ENCODE results near the gene RNF11. TPM values are rescaled to one million over a fixed set of nuclear protein-coding genes. Genes with fewer than 3 reads are reported as not detected.

Gene RNF11
- total RNA-seq, 1 experiment from 2014 or later = 55.8 TPM

DNA sequence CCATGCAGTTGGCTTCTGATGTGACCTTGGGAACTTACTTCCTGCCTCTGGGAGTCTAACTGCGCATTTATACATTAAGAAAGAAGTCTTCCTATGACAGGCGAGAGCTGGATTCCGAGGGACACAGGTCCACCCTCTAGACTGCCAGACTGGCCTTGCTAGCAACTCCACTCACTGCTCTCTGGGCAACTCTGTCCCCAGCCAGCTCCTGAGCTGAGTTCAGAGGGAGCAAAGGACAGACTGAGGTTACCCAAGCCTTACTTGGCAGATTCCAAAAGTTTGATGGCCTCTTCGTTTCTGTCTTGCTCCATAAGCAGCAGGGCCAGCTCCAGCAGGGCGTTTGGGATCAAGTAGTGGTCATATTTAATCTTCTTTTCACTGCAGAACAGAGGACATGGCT lies 52.5 kb downstream of the RNF11 start:
- Histone ChIP-seq H2BK12ac (ENCODE audit: insufficient read length, low read depth, low read length) (no peak overlapping the region), H4K5ac (ENCODE audit: insufficient read length, low read depth, low read length) (no peak overlapping the region), H3K79me2 (ENCODE audit: insufficient read depth, low read length) (no peaks in the 10 kb centered on the region), H4K91ac (ENCODE audit: insufficient read length, low read depth, low read length) (no peak overlapping the region), H2BK5ac (ENCODE audit: insufficient read length, low read length) (no peak overlapping the region), H2AK5ac (ENCODE audit: insufficient read length, low read length) (no peak overlapping the region), H3K56ac (ENCODE audit: insufficient read length, low read depth, low read length) (no peak overlapping the region), H3K23me2 (ENCODE audit: insufficient read length, low read depth, low read length, poor library complexity, severe bottlenecking) (no peaks in the 10 kb centered on the region), H3K9me3 (ENCODE audit: control insufficient read depth, low read depth, low read length) (no peaks in the 10 kb centered on the region), H3K27me3 (ENCODE audit: insufficient read depth, low read length) (no peaks in the 10 kb centered on the region), H4K20me1 (ENCODE audit: control insufficient read depth, insufficient read depth, insufficient read length) (no peaks in the 10 kb centered on the region), H2BK20ac (ENCODE audit: low read depth, low read length, poor library complexity, severe bottlenecking) (no peak overlapping the region), H2BK15ac (ENCODE audit: low read depth, low read length) (no peak overlapping the region), H3K4ac (ENCODE audit: low read depth, low read length) (no peak overlapping the region), H3K23ac (ENCODE audit: insufficient read length, low read depth, low read length) (no peak overlapping the region), H3K79me1 (ENCODE audit: insufficient read depth, low read depth, low read length, poor library complexity, severe bottlenecking) (no peaks in the 10 kb centered on the region), H3K14ac (ENCODE audit: insufficient read depth, low read length) (no peak overlapping the region), H3K4me2 (ENCODE audit: insufficient read depth, insufficient read length, low read length) (no peak overlapping the region), H4K8ac (replicated peaks; ENCODE audit: insufficient read length, low read depth, low read length) (no peak overlapping the region), H3K9ac (ENCODE audit: extremely low read depth, insufficient read length, low read length) (no peak overlapping the region), H2BK120ac (ENCODE audit: low read depth, low read length, poor library complexity, severe bottlenecking) (no peak overlapping the region), H2AFZ (ENCODE audit: low read length) (no peak overlapping the region), H3K27ac (ENCODE audit: insufficient read length, low read depth, low read length) (no peak overlapping the region), H3K18ac (ENCODE audit: insufficient read length, low read depth, low read length) (no peak overlapping the region), H3T11ph (ENCODE audit: low read length) (no peak overlapping the region), H3K4me1 (ENCODE audit: insufficient read depth, low read length) (no peaks in the 10 kb centered on the region)
- no peak overlapping the region for H3K4me3 Mint-ChIP-seq
- H3K27me3 Mint-ChIP-seq (ENCODE audit: low read depth) = 0 out of 2 replicates have a peak, but pooled peaks cover 1% of the 10 kb centered on the region
- H3K9me3 Mint-ChIP-seq = no peaks in the 10 kb centered on the region
- no peak overlapping the region for H3K27ac Mint-ChIP-seq
- peaks cover 15 to 19% of the 10 kb centered on the region in 2 experiments for H3K4me1 Mint-ChIP-seq
- no peaks in the 10 kb centered on the region; a peak in 1 of 7 replicates for H3K36me3 Mint-ChIP-seq (ENCODE audit: insufficient read depth in 1 of 3, low read depth in 3 of 3)
- WGBS (ENCODE audit: extremely low coverage, insufficient read length, low lambda C conversion rate) = no CpG with 5 or more reads among the region's 5 CpGs
- TF ChIP-seq, protein P1, sequence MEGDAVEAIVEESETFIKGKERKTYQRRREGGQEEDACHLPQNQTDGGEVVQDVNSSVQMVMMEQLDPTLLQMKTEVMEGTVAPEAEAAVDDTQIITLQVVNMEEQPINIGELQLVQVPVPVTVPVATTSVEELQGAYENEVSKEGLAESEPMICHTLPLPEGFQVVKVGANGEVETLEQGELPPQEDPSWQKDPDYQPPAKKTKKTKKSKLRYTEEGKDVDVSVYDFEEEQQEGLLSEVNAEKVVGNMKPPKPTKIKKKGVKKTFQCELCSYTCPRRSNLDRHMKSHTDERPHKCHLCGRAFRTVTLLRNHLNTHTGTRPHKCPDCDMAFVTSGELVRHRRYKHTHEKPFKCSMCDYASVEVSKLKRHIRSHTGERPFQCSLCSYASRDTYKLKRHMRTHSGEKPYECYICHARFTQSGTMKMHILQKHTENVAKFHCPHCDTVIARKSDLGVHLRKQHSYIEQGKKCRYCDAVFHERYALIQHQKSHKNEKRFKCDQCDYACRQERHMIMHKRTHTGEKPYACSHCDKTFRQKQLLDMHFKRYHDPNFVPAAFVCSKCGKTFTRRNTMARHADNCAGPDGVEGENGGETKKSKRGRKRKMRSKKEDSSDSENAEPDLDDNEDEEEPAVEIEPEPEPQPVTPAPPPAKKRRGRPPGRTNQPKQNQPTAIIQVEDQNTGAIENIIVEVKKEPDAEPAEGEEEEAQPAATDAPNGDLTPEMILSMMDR (conservative IDR thresholded peaks at IDR 0.05) = no peak
- no peak for DNase-seq

Data from H9 (cell line).